Eye (tissue), 1 donor: ENCODE data around the gene WWC1.
"Not testable (repeated sequence)": the region's sequence is repeated elsewhere in the genome, so short reads cannot be mapped to it uniquely, and the experiment has no call there.

ENCODE experiments used
- DNase-seq: peaks from one replicate; pipeline ENCODE4 v3.0.0-alpha.2; 2015

The WWC1 gene

GRCh38 chr5:168339109-168339771 lies 47.8 kb downstream of the WWC1 start:
- DNase-seq: no peak

DNA sequence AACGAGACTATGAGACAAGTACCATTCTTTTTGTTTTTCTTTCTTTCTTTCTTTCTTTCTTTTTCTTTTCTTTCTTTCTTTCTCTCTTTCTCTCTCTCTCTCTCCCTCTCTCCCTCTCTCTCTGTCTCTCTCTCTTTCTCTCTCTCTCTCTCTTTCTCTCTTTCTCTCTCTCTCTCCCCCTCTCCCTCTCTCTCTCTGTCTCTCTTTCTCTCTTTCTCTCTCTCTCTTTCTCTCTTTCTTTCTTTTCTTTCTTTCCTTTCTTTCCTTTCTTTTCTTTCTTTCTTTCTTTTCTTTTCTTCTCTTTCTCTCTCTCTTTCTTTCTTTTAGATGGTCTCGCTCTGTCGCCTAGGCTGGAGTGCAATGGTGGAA lies 48.3 kb downstream of the WWC1 start:
- not testable (repeated sequence) for DNase-seq

- no peak for DNase-seq
Measured at GRCh38 chr5:168340487-168340886, 49.0 kb downstream of the WWC1 start.

DNA sequence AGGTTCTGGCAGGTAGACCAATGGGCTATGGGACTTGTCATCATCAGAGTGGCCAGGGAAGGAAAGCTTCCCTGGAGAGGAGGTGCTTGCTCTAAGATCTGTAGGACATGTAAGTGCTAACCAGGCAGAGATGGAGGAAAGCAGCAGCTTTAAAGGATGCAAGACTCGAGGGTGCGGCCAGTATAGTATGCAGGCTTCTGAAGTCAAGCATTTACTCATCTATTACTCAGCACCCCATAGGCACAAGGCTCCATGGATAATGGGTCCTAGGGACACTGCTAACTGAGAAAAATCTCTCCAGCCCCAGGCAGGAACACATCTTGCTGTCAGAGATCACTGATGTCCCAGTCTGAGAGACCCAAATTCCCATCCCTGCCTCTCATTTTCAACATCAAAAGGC lies 49.7 kb downstream of the WWC1 start:
- DNase-seq: no peak

- no peak for DNase-seq
Measured at GRCh38 chr5:168342151-168342825, 50.8 kb downstream of the WWC1 start.

GRCh38 chr5:168342985-168343384 lies 51.5 kb downstream of the WWC1 start:
- no peak for DNase-seq

GRCh38 chr5:168346417-168346816 lies 55.0 kb downstream of the WWC1 start:
- DNase-seq: no peak

DNA sequence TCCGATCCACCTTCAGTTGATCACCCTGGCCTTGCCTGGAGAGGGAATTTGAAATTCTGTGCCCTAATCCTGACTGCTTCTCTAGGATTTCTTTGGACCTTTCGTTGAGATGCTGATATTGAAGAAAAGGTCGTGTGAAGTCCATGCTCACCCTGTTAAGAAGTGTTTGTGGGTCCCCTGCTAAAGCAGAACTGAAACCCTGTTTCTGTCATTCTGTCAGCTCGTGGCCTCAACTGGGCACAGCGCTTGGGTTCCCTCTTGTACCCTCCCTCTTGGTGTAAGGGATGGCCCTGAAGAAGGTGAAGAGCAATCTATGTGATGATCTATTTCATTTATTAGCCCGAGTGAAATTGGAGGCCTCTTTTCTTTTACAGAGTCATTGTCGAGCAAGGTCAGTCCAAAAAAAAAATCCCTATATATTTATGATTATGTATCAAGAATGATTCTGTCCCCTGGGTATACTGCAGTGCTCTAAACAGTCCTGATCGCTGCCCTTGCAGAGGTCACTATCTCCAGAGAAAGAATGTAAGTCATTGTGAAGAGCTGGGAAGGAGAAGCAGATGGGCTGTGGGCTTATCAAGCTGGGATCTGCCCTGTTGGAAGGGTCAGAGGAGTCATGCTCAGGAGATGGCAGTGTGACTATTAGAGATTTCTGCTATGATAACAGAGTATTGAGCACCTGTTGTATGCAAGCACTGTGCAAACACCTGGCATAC lies 56.1 kb downstream of the WWC1 start:
- no peak for DNase-seq

DNA sequence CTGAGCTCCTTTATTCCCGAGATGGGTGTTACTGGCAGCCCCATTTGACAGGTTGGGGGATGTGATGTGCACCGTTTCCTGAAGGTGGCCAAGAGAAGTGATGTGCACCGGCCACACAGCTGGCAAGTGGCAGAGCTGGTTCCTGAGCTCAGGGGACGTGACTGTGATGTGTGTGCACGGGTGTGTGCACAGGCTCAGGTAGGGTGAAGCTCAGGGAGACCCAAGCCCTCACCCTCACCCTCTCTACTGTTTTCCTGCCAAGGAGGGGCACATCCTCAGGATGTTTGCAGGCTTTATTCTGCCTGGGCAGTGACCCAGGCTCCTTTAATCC lies 56.6 kb downstream of the WWC1 start:
- no peak for DNase-seq

- DNase-seq: no peak
Measured at GRCh38 chr5:168350315-168350714, 58.9 kb downstream of the WWC1 start.

GRCh38 chr5:168353216-168353957 lies 61.9 kb downstream of the WWC1 start:
- no peak for DNase-seq

- no peak for DNase-seq
Measured at GRCh38 chr5:168354397-168354796, 63.0 kb downstream of the WWC1 start.

DNA sequence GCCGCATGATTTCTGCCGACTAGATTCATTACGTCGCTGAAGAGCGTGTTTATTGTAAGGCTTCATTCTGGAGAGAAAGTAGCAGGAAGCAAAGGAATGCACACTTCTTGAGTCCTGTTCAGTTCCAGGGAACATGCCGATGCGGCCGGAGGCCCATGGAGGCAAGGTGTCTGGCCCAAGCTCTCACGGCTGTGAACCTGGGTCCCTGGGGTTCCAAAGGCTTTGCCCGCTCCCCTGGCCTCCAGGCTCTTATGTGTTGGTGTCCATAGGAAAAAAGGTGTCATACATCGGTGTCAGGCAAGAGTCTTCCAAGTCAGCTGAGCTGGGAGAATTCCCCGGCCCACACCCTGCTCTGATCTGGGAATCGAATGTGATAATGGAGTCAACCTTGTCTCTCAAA lies 64.7 kb downstream of the WWC1 start:
- no peak for DNase-seq

GRCh38 chr5:168356592-168356991 lies 65.1 kb downstream of the WWC1 start:
- DNase-seq: no peak

GRCh38 chr5:168357876-168358275 lies 66.4 kb downstream of the WWC1 start:
- DNase-seq: no peak

- DNase-seq: no peak
Measured at GRCh38 chr5:168359820-168360460, 68.5 kb downstream of the WWC1 start.

- DNase-seq: no peak
Measured at GRCh38 chr5:168360521-168361285, 69.3 kb downstream of the WWC1 start.

- no peak for DNase-seq
Measured at GRCh38 chr5:168362097-168362885, 70.8 kb downstream of the WWC1 start.

- DNase-seq: no peak
Measured at GRCh38 chr5:168364151-168364661, 72.8 kb downstream of the WWC1 start.

DNA sequence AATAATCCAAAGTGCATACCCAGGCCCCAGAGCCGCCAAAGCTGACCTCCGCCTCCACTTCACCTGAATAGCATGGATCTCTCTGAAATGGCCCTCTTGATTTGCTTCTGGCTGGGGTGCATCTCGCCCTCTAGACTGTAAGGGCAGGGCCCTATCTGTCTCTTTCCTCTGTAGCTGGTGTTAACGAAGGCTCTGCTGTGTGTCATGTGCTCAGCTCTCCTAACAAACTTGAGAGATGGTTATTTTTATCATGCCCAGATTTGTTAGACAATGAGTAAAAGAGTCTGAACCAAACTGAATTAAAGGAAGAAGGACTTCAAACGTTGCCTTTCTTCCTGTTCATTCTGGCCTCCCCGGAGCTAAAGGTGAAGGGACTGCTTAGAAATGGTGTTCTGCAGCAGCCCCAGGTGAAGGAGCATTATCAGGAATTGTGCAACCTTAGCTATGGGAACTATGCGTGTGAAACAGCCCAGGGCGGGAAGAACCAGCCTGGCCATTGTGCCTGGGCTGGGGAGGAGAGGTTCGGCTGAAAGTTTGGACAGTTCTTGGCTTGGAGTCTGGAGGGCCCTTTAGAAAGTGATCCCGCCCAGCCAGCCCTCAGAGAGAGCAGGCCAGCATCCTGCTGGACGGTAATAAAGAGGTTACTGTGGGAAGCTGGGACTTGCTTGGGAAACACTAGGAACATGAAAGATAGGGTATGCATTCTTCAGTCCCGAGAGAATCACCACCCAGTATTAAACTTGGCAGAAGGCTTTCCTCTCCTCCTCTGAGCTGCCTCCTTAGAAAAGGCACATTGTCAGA lies 73.5 kb downstream of the WWC1 start:
- DNase-seq: no peak
